HCT116 (cell line): ENCODE data around the gene HPS1. TPM values are rescaled to one million over a fixed set of nuclear protein-coding genes. Genes with fewer than 3 reads are reported as not detected.

Experiments
- ATAC-seq: fragments of 200-7000 bp; cut with Tn5 transposase; 2 replicates; pipeline ENCODE4 v1.9.1; 2020; ENCODE audit warnings: mild to moderate bottlenecking, moderate library complexity
- BruUV-seq: library from RNA; stranded (reverse); fragments of 400-500 nt; replicated peaks from 2 replicates; lab custom pipeline; 2021; lab: Mats Ljungman, UMichigan
- CTCF ChIA-PET: fragments of 300-600 bp; sonication (Branson Sonifier 250); formaldehyde crosslinking; loops from one replicate; lab custom pipeline; 2021; ENCODE audit warnings: antibody characterized with exemption; lab: Charles Lee
- POLR2A ChIA-PET: fragments of 300-600, 350-600 bp; sonication (Branson Sonifier 250); formaldehyde crosslinking; loops from one replicate; lab custom pipeline; 2021; ENCODE audit warnings: antibody characterized with exemption; lab: Charles Lee
- RAD21 ChIA-PET, 2 experiments: fragments of 300-600 bp; sonication (Branson Sonifier 250); formaldehyde crosslinking; loops; one replicate each; lab custom pipeline; 2023; ENCODE audit warnings: low total read pairs in 2 of 2; ENCODE audit not compliant: uncharacterized antibody in 2 of 2, unreplicated experiment in 2 of 2, low non-redundant PET in 1 of 2; lab: Charles Lee
- DNase-seq: peaks from one replicate; pipeline ENCODE4 v3.0.0-alpha.2; 2010; ENCODE audit warnings: low read depth, low spot score
- H2AFZ ChIP-seq: fragments of 200-600 bp; shearing (Covaris generic), sonication (generic); 2 replicates; pipeline ENCODE4 v1.6.1; 2017; ENCODE audit warnings: low read depth, mixed run types, mixed read lengths, antibody characterized with exemption, low read length; ENCODE audit not compliant: poor library complexity, severe bottlenecking
- H3K27ac ChIP-seq: 2 replicates; pipeline ENCODE4 v1.5.1; 2012; ENCODE audit warnings: low read depth, low read length
- H3K27me3 ChIP-seq: fragments of 200-600 bp; sonication (generic); 2 replicates; pipeline ENCODE4 v1.6.1; 2016; ENCODE audit warnings: mixed run types, low read length, mixed read lengths; ENCODE audit not compliant: insufficient read depth
- H3K36me3 ChIP-seq, 2 experiments: fragments of 200-500 bp in 1 of 2; fragments of 200-600 bp in 1 of 2; sonication (Bioruptor generic) in 1 of 2; sonication (generic) in 1 of 2; 2 replicates each; pipeline versions ENCODE4 v1.5.1 to v1.6.1; 2014 to 2016; ENCODE audit warnings: low read length in 2 of 2, inconsistent platforms in 1 of 2, mixed read lengths in 1 of 2, mixed run types in 1 of 2; ENCODE audit not compliant: insufficient read depth in 2 of 2, control insufficient read depth in 1 of 2
- H3K4me1 ChIP-seq, 2 experiments: fragments of 200-600 bp in 1 of 2; sonication (generic) in 1 of 2; 2 replicates each; pipeline versions ENCODE4 v1.5.1 to v1.6.1; 2012 to 2017; ENCODE audit warnings: low read length in 2 of 2, inconsistent platforms in 1 of 2, mild to moderate bottlenecking in 1 of 2, mixed read lengths in 1 of 2, mixed run types in 1 of 2, moderate library complexity in 1 of 2; ENCODE audit not compliant: insufficient read depth in 2 of 2, control insufficient read depth in 1 of 2
- H3K4me2 ChIP-seq: fragments of 200-600 bp; sonication (generic); 2 replicates; pipeline ENCODE4 v1.6.1; 2017; ENCODE audit warnings: mixed run types, low read length, mixed read lengths
- H3K4me3 ChIP-seq, 2 experiments: fragments of 200-600 bp in 1 of 2; sonication (generic) in 1 of 2; replicated peaks in 1 of 2; 2 replicates each; pipeline ENCODE4 v1.5.1; 2011 to 2016; ENCODE audit warnings: low read length in 2 of 2, control low read depth in 1 of 2, low read depth in 1 of 2, mild to moderate bottlenecking in 1 of 2, mixed read lengths in 1 of 2, mixed run types in 1 of 2
- H3K79me2 ChIP-seq: fragments of 200-600 bp; sonication (generic); 2 replicates; pipeline ENCODE4 v1.6.1; 2017; ENCODE audit warnings: mild to moderate bottlenecking, mixed run types, low read length, moderate library complexity, mixed read lengths; ENCODE audit not compliant: insufficient read depth
- H3K9ac ChIP-seq: fragments of 200-600 bp; sonication (generic); 2 replicates; pipeline ENCODE4 v1.6.1; 2016; ENCODE audit warnings: low read length, mixed read lengths
- H3K9me2 ChIP-seq: fragments of 200-600 bp; sonication (generic), shearing (Covaris generic); 2 replicates; pipeline ENCODE4 v1.6.1; 2017; ENCODE audit warnings: mixed run types, mild to moderate bottlenecking, moderate library complexity; ENCODE audit not compliant: insufficient read depth
- H3K9me3 ChIP-seq, 2 experiments: fragments of 200-500 bp in 1 of 2; fragments of 200-600 bp in 1 of 2; sonication (Bioruptor generic) in 1 of 2; sonication (generic) in 1 of 2; 2 replicates each; pipeline ENCODE4 v1.6.1; 2014 to 2017; ENCODE audit warnings: low read length in 2 of 2, mixed read lengths in 2 of 2, inconsistent platforms in 1 of 2, low read depth in 1 of 2, mild to moderate bottlenecking in 1 of 2, mixed run types in 1 of 2, moderate library complexity in 1 of 2; ENCODE audit not compliant: control insufficient read depth in 1 of 2, insufficient read depth in 1 of 2
- H4K20me1 ChIP-seq: fragments of 200-600 bp; sonication (generic), shearing (Covaris generic); 2 replicates; pipeline ENCODE4 v1.6.1; 2017; ENCODE audit warnings: mixed run types, mild to moderate bottlenecking, moderate library complexity; ENCODE audit not compliant: insufficient read depth
- ATF3 ChIP-seq: IDR thresholded peaks from 2 replicates; pipeline ENCODE4 v1.6.1; 2012
- CEBPB ChIP-seq: IDR thresholded peaks from 2 replicates; pipeline ENCODE4 v1.6.1; 2012; ENCODE audit warnings: low read depth
- CTCF ChIP-seq, 3 experiments: fragments of 200-600 bp in 1 of 3; sonication (generic) in 1 of 3; IDR thresholded peaks in 2 of 3; conservative IDR thresholded peaks in 1 of 3; 2 replicates each; pipeline ENCODE4 v1.5.1; 2012 to 2017; ENCODE audit warnings: low read depth in 2 of 3, low read length in 2 of 3, antibody characterized with exemption in 1 of 3, borderline replicate concordance in 1 of 3, control low read depth in 1 of 3, mild to moderate bottlenecking in 1 of 3, mixed read lengths in 1 of 3, mixed run types in 1 of 3, moderate library complexity in 1 of 3; ENCODE audit not compliant: insufficient read depth in 1 of 3
- ELF1 ChIP-seq: IDR thresholded peaks from 2 replicates; pipeline ENCODE4 v1.6.1; 2012; ENCODE audit warnings: low read depth, borderline replicate concordance
- EZH2 ChIP-seq: fragments of 200-600 bp; sonication (generic); IDR thresholded peaks from 2 replicates; pipeline ENCODE4 v1.6.1; 2017; ENCODE audit warnings: antibody characterized with exemption, mixed run types
- JUND ChIP-seq: IDR thresholded peaks from 2 replicates; pipeline ENCODE4 v1.6.1; 2012
- MAX ChIP-seq: IDR thresholded peaks from 2 replicates; pipeline ENCODE4 v1.6.1; 2012
- POLR2A ChIP-seq: IDR thresholded peaks from 2 replicates; pipeline ENCODE4 v1.7.0; 2011; ENCODE audit warnings: borderline replicate concordance; ENCODE audit not compliant: insufficient read depth, insufficient read length; ENCODE audit errors: extremely low read depth
- POLR2AphosphoS5 ChIP-seq: IDR thresholded peaks from 2 replicates; pipeline ENCODE4 v1.6.1; 2011; ENCODE audit warnings: mild to moderate bottlenecking, low read depth, low read length, moderate library complexity
- SIN3A ChIP-seq: IDR thresholded peaks from 2 replicates; pipeline ENCODE4 v1.6.1; 2012; ENCODE audit warnings: low read depth
- SP1 ChIP-seq: IDR thresholded peaks from 2 replicates; pipeline ENCODE4 v1.6.1; 2012; ENCODE audit warnings: low read depth
- SRF ChIP-seq: IDR thresholded peaks from 2 replicates; pipeline ENCODE4 v1.6.1; 2012; ENCODE audit warnings: low read depth
- YY1 ChIP-seq: IDR thresholded peaks from 2 replicates; pipeline ENCODE4 v1.6.1; 2011; ENCODE audit warnings: low read length, low read depth, moderate library complexity, mild to moderate bottlenecking; ENCODE audit not compliant: insufficient replicate concordance; ENCODE audit errors: extremely low read depth
- ZBTB33 ChIP-seq: IDR thresholded peaks from 2 replicates; pipeline ENCODE4 v1.6.1; 2011; ENCODE audit warnings: mild to moderate bottlenecking, low read length, moderate library complexity; ENCODE audit not compliant: insufficient replicate concordance; ENCODE audit errors: extremely low read depth
- intact Hi-C: fragments of 100-400 bp; cut with micrococcal nuclease; formaldehyde crosslinking; loops from 2 replicates; pipeline ENCODE4 v1.10.0; 2022
- total RNA-seq: library from RNA; stranded (reverse); gene quantifications from one replicate; pipeline ENCODE4 v1.2.1, GENCODE V29; 2021; ENCODE audit not compliant: unreplicated experiment

HPS1 gene
- total RNA-seq, 1 experiment from 2014 or later = 64.3 TPM

GRCh38 chr10:98483658-98484057, 36.9 kb upstream of the HPS1 start:
- ATAC-seq (no peak), DNase-seq (no peak)
- no peak overlapping the region for H2AFZ ChIP-seq
- no peak overlapping the region for H3K4me3 ChIP-seq
- no peaks in the 10 kb centered on the region for H3K9me3 ChIP-seq
- H4K20me1 ChIP-seq = no peaks in the 10 kb centered on the region
- no peaks in the 10 kb centered on the region; the same call in 1 of the 2 replicates for H3K27me3 ChIP-seq
- H3K9me2 ChIP-seq = no peaks in the 10 kb centered on the region
- no peak overlapping the region for H3K9ac ChIP-seq
- CTCF ChIA-PET = no interaction called here
- POLR2A ChIA-PET = no interaction called here
- no peaks in the 10 kb centered on the region for H3K36me3 ChIP-seq
- H3K4me1 ChIP-seq = no peaks in the 10 kb centered on the region
- no peak overlapping the region for H3K4me2 ChIP-seq
- no peak for TF ChIP-seq POLR2AphosphoS5
- TF ChIP-seq CEBPB = no peak
- no peak for TF ChIP-seq ZBTB33
- no peak for TF ChIP-seq SP1
- no peak for TF ChIP-seq EZH2
- TF ChIP-seq ELF1 = no peak
- TF ChIP-seq MAX = no peak
- TF ChIP-seq POLR2A = no peak
- no peaks in the 10 kb centered on the region for H3K79me2 ChIP-seq
- H3K27ac ChIP-seq = no peak overlapping the region
- RAD21 ChIA-PET = no interaction called here
- no TSS peak for BruUV-seq
- intact Hi-C loops = no loop called here

GRCh38 chr10:98482096-98482495, 35.4 kb upstream of the HPS1 start:
- H2AFZ ChIP-seq = no peak overlapping the region
- ChIA-PET CTCF (no interaction called here), POLR2A (no interaction called here), RAD21 (interaction anchor here in 1 of 2 experiments (0.7 kb wide), 1 partner anchor 73 kb away, joined by 6 read pairs; no protein-coding TSS in a partner anchor)
- H3K9me2 ChIP-seq = no peaks in the 10 kb centered on the region
- intact Hi-C loops = no loop called here
- TF ChIP-seq SP1 (no peak), POLR2AphosphoS5 (no peak), YY1 (no peak), ATF3 (no peak), ZBTB33 (no peak), JUND (no peak), POLR2A (no peak), SIN3A (no peak), SRF (no peak), CTCF (IDR thresholded peaks at IDR 0.05 in 2 of 3, conservative IDR thresholded peaks at IDR 0.05 in 1 of 3; ENCODE audit: borderline replicate concordance in 1 of 3, insufficient read depth in 1 of 3, low read depth in 2 of 3, low read length in 2 of 3) (no peak)
- peaks cover 7% of the 10 kb centered on the region; the same call in 1 of the 2 replicates for H3K27me3 ChIP-seq
- no peak overlapping the region for H3K4me3 ChIP-seq
- BruUV-seq = no TSS peak
- ATAC-seq = no peak
- no peak overlapping the region for H3K9ac ChIP-seq
- H3K4me1 ChIP-seq = no peaks in the 10 kb centered on the region
- no peaks in the 10 kb centered on the region for H3K79me2 ChIP-seq
- no peaks in the 10 kb centered on the region for H3K36me3 ChIP-seq
- no peaks in the 10 kb centered on the region for H4K20me1 ChIP-seq
- H3K27ac ChIP-seq = no peak overlapping the region
- H3K4me2 ChIP-seq = no peak overlapping the region
- H3K9me3 ChIP-seq = no peaks in the 10 kb centered on the region
- no peak for DNase-seq
